ENCODE results near the gene KRT85.

Gene KRT85

DNA sequence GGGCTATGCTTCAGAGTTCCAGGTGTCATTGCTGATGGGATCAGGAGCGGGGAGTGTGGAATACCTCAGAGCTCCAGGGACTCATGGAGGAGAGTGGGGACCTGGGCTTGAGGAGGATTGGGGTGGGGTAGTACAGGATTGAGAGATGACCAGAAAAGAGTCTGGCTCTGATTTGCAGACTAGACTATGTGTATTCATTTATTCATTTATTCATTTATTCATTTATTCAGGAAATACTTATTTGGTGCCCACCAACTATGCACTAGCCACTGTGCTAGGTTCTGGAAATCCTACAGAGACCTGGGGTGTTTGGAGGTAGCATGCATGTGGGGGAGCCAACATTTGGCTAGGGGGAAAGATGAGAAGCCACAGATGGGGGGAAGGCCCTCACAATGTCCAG lies 45.2 kb downstream of the KRT85 start:
- ChIA-PET CTCF (interaction anchor here (0.7 to 12.8 kb wide), 5 partner anchors 10 to 549 kb away, joined by 3 to 151 read pairs (median 3); no protein-coding TSS in a partner anchor), POLR2A (interaction anchor here (0.7 kb wide), 1 partner anchor 100 kb away, joined by 3 read pairs; no protein-coding TSS in a partner anchor)
- Histone ChIP-seq H3K4me1 (ENCODE audit: control extremely low read depth in 1 of 4, control insufficient read depth in 4 of 4, insufficient read depth in 4 of 4, low read length in 3 of 4) (no peaks in the 10 kb centered on the region), H3K27me3 (replicated peaks in 2 of 5; ENCODE audit: control insufficient read depth in 4 of 5, insufficient read depth in 5 of 5, low read length in 4 of 5) (peaks cover 2 to 39% (median 15%) of the 10 kb centered on the region in 5 experiments), H3K36me3 (ENCODE audit: control insufficient read depth in 4 of 4, insufficient read depth in 4 of 4, low read length in 3 of 4) (no peaks in the 10 kb centered on the region), H3K27ac (ENCODE audit: insufficient read depth in 1 of 2, low read depth in 1 of 2, low read length in 2 of 2, poor library complexity in 1 of 2, severe bottlenecking in 2 of 2) (no peak overlapping the region), H3K9me3 (ENCODE audit: control extremely low read depth in 1 of 5, control insufficient read depth in 4 of 5, insufficient read depth in 2 of 5, low read depth in 1 of 5, low read length in 4 of 5) (no peaks in the 10 kb centered on the region), H3K4me3 (ENCODE audit: control insufficient read depth in 1 of 7, extremely low read depth in 1 of 7, insufficient read depth in 4 of 7, low read depth in 2 of 7, low read length in 6 of 7) (no peak overlapping the region)
- 100% methylated on average over 1 of the region's 1 CpG for WGBS (ENCODE audit: insufficient coverage)
- no peak for DNase-seq

- Histone ChIP-seq H3K4me1 (ENCODE audit: control extremely low read depth in 1 of 4, control insufficient read depth in 4 of 4, insufficient read depth in 4 of 4, low read length in 3 of 4) (no peaks in the 10 kb centered on the region), H3K4me3 (ENCODE audit: control insufficient read depth in 1 of 7, extremely low read depth in 1 of 7, insufficient read depth in 4 of 7, low read depth in 2 of 7, low read length in 6 of 7) (no peak overlapping the region), H3K36me3 (ENCODE audit: control insufficient read depth in 4 of 4, insufficient read depth in 4 of 4, low read length in 3 of 4) (no peaks in the 10 kb centered on the region), H3K9me3 (ENCODE audit: control extremely low read depth in 1 of 5, control insufficient read depth in 4 of 5, insufficient read depth in 2 of 5, low read depth in 1 of 5, low read length in 4 of 5) (no peaks in the 10 kb centered on the region), H3K27ac (ENCODE audit: insufficient read depth in 1 of 2, low read depth in 1 of 2, low read length in 2 of 2, poor library complexity in 1 of 2, severe bottlenecking in 2 of 2) (no peak overlapping the region), H3K27me3 (replicated peaks in 2 of 5; ENCODE audit: control insufficient read depth in 4 of 5, insufficient read depth in 5 of 5, low read length in 4 of 5) (peaks cover 2 to 39% (median 15%) of the 10 kb centered on the region in 5 experiments)
- DNase-seq: no peak
- POLR2A ChIA-PET: no interaction called here
- CTCF ChIA-PET: interaction anchor here (0.7 to 12.8 kb wide), 4 partner anchors 12 to 549 kb away, joined by 3 to 151 read pairs (median 4); no protein-coding TSS in a partner anchor
- 82% methylated on average over 4 of the region's 4 CpGs for WGBS (ENCODE audit: insufficient coverage)
Observed at GRCh38 chr12:52321418-52321817, 45.9 kb downstream of the KRT85 start.

DNA sequence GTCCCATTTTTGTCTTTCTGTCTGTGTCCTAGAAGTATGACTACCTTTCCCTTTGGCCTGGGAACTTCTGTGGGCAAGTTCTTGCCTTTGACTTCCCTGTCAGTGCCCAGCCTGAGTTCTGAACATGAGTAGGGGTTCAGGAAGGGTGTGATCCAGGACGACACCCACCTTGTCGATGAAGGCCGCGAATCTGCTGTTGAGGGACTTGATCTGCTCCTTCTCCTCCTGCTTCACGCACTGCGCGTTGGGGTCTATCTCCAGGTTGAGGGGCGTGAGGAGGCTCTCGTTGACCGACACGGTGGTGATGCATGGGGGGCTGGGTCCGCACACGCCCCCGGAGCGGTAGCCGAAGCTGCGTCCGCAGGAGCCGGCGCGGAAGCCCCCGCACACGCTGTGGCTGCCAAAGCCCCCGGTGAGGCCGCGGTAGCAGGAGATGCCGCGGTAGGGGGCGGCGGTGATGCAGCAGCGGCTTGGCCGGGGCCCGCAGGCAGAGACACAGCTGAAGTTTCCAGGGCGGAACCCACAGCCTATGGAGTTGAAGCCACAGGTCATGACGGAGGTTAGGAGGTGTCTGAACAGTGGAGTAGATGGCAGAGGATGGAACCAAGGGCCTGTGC lies 46.4 kb downstream of the KRT85 start, which contains the start of gene KRT83:
KRT83 (minus strand) TSS at position 615 of the 617 bp plus-strand sequence; CDS start at position 552, 63 bp downstream.
- no peaks in the 10 kb centered on the region for H3K36me3 ChIP-seq (ENCODE audit: control insufficient read depth in 4 of 4, insufficient read depth in 4 of 4, low read length in 3 of 4)
- H3K27ac ChIP-seq (ENCODE audit: insufficient read depth in 1 of 2, low read depth in 1 of 2, low read length in 2 of 2, poor library complexity in 1 of 2, severe bottlenecking in 2 of 2): no peak within 1 kb of the TSS
- DNase-seq: no peak
- H3K27me3 ChIP-seq (replicated peaks in 2 of 5; ENCODE audit: control insufficient read depth in 4 of 5, insufficient read depth in 5 of 5, low read length in 4 of 5): peaks cover 2 to 39% (median 15%) of the 10 kb centered on the region in 5 experiments
- ChIA-PET POLR2A (no interaction called here), CTCF (interaction anchor here (1.6 to 12.8 kb wide), 2 partner anchors 12 to 54 kb away, joined by 4 to 151 read pairs; no protein-coding TSS in a partner anchor)
- no peaks in the 10 kb centered on the region for H3K9me3 ChIP-seq (ENCODE audit: control extremely low read depth in 1 of 5, control insufficient read depth in 4 of 5, insufficient read depth in 2 of 5, low read depth in 1 of 5, low read length in 4 of 5)
- WGBS (ENCODE audit: insufficient coverage): 79% methylated on average over 31 of the region's 35 CpGs
- H3K4me1 ChIP-seq (ENCODE audit: control extremely low read depth in 1 of 4, control insufficient read depth in 4 of 4, insufficient read depth in 4 of 4, low read length in 3 of 4): no peaks in the 10 kb centered on the region
- no peak within 1 kb of the TSS for H3K4me3 ChIP-seq (ENCODE audit: control insufficient read depth in 1 of 7, extremely low read depth in 1 of 7, insufficient read depth in 4 of 7, low read depth in 2 of 7, low read length in 6 of 7)

DNA sequence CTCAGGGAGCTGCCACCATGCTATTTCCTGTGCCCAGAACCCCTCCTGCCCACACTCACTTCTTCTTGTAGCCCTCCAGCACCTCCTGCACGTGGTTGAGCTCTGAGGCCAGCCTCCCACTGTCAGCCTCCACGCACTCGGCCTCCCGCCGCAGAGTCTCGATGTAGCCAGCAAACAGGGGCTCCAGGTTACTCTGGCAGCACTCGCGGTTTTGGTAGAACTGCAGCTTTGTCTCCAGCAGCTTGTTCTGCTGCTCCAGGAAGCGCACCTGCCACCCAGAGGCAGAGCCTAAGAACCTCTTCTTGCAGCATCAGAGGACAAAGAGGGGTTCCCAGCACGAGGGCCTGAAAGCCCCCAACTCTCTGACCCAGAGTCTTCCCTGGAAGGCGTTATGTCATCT lies 48.2 kb downstream of the KRT85 start:
- H3K9me3 ChIP-seq (ENCODE audit: control extremely low read depth in 1 of 5, control insufficient read depth in 4 of 5, insufficient read depth in 2 of 5, low read depth in 1 of 5, low read length in 4 of 5): no peaks in the 10 kb centered on the region
- ChIA-PET CTCF (interaction anchor here (0.9 to 12.8 kb wide), 15 partner anchors 9 to 105 kb away, joined by 3 to 151 read pairs (median 4); no protein-coding TSS in a partner anchor), POLR2A (no interaction called here)
- peak; percentile 16 to 66 (median 61) for DNase-seq
- no peaks in the 10 kb centered on the region for H3K4me1 ChIP-seq (ENCODE audit: control extremely low read depth in 1 of 4, control insufficient read depth in 4 of 4, insufficient read depth in 4 of 4, low read length in 3 of 4)
- WGBS (ENCODE audit: insufficient coverage): 77% methylated on average over 10 of the region's 11 CpGs
- peaks cover 2 to 41% (median 12%) of the 10 kb centered on the region in 5 experiments for H3K27me3 ChIP-seq (replicated peaks in 2 of 5; ENCODE audit: control insufficient read depth in 4 of 5, insufficient read depth in 5 of 5, low read length in 4 of 5)
- no peak overlapping the region for H3K27ac ChIP-seq (ENCODE audit: insufficient read depth in 1 of 2, low read depth in 1 of 2, low read length in 2 of 2, poor library complexity in 1 of 2, severe bottlenecking in 2 of 2)
- H3K4me3 ChIP-seq (ENCODE audit: control insufficient read depth in 1 of 7, extremely low read depth in 1 of 7, insufficient read depth in 4 of 7, low read depth in 2 of 7, low read length in 6 of 7): no peak overlapping the region
- no peaks in the 10 kb centered on the region for H3K36me3 ChIP-seq (ENCODE audit: control insufficient read depth in 4 of 4, insufficient read depth in 4 of 4, low read length in 3 of 4)

- ChIA-PET CTCF (interaction anchor here (0.7 to 12.8 kb wide), 16 partner anchors 9 to 105 kb away, joined by 3 to 151 read pairs (median 4); no protein-coding TSS in a partner anchor), POLR2A (no interaction called here)
- H3K4me1 ChIP-seq (ENCODE audit: control extremely low read depth in 1 of 4, control insufficient read depth in 4 of 4, insufficient read depth in 4 of 4, low read length in 3 of 4): no peaks in the 10 kb centered on the region
- H3K36me3 ChIP-seq (ENCODE audit: control insufficient read depth in 4 of 4, insufficient read depth in 4 of 4, low read length in 3 of 4): no peaks in the 10 kb centered on the region
- H3K9me3 ChIP-seq (ENCODE audit: control extremely low read depth in 1 of 5, control insufficient read depth in 4 of 5, insufficient read depth in 2 of 5, low read depth in 1 of 5, low read length in 4 of 5): no peaks in the 10 kb centered on the region
- no peak for DNase-seq
- 100% methylated on average over 4 of the region's 11 CpGs for WGBS (ENCODE audit: insufficient coverage)
- no peak overlapping the region for H3K4me3 ChIP-seq (ENCODE audit: control insufficient read depth in 1 of 7, extremely low read depth in 1 of 7, insufficient read depth in 4 of 7, low read depth in 2 of 7, low read length in 6 of 7)
- no peak overlapping the region for H3K27ac ChIP-seq (ENCODE audit: insufficient read depth in 1 of 2, low read depth in 1 of 2, low read length in 2 of 2, poor library complexity in 1 of 2, severe bottlenecking in 2 of 2)
- H3K27me3 ChIP-seq (replicated peaks in 2 of 5; ENCODE audit: control insufficient read depth in 4 of 5, insufficient read depth in 5 of 5, low read length in 4 of 5): peaks cover 2 to 45% (median 12%) of the 10 kb centered on the region in 5 experiments
Observed at GRCh38 chr12:52318241-52318990, 48.9 kb downstream of the KRT85 start.

DNA sequence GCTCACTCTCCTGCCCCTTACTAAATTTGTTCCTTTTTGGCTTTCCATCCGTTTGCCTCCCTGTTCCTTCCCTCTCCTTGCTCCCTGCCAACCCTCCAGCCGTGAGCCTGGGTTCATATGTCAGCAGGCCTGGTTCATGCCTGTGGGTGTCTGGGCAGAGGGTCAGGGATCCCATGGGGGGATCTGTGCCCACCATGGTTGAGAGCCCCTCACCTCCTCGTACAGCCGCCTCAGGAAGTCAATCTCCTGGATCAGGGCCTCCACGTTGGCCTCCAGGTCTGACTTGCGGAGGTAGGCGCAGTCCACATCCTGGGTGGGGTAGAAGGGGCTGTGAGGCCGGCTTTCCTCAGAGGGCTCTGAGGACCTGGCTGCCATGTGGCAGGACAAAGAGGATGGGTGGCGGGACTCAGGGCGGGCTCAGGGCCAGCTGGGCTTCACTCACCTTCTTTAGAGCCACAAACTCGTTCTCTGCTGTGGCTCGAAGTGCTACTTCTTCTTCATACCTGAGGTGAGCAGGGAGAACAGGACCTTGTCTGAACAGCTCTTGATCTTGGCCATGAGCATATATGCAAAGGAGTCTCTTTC lies 49.7 kb downstream of the KRT85 start:
- Histone ChIP-seq H3K9me3 (ENCODE audit: control extremely low read depth in 1 of 5, control insufficient read depth in 4 of 5, insufficient read depth in 2 of 5, low read depth in 1 of 5, low read length in 4 of 5) (no peaks in the 10 kb centered on the region), H3K4me1 (ENCODE audit: control extremely low read depth in 1 of 4, control insufficient read depth in 4 of 4, insufficient read depth in 4 of 4, low read length in 3 of 4) (no peaks in the 10 kb centered on the region), H3K36me3 (ENCODE audit: control insufficient read depth in 4 of 4, insufficient read depth in 4 of 4, low read length in 3 of 4) (no peaks in the 10 kb centered on the region), H3K27me3 (replicated peaks in 2 of 5; ENCODE audit: control insufficient read depth in 4 of 5, insufficient read depth in 5 of 5, low read length in 4 of 5) (peaks cover 0 to 42% (median 13%) of the 10 kb centered on the region in 5 experiments), H3K4me3 (ENCODE audit: control insufficient read depth in 1 of 7, extremely low read depth in 1 of 7, insufficient read depth in 4 of 7, low read depth in 2 of 7, low read length in 6 of 7) (no peak overlapping the region), H3K27ac (ENCODE audit: insufficient read depth in 1 of 2, low read depth in 1 of 2, low read length in 2 of 2, poor library complexity in 1 of 2, severe bottlenecking in 2 of 2) (no peak overlapping the region)
- DNase-seq: no peak
- ChIA-PET POLR2A (no interaction called here), CTCF (interaction anchor here (0.7 to 12.8 kb wide), 9 partner anchors 9 to 69 kb away, joined by 3 to 151 read pairs (median 4); no protein-coding TSS in a partner anchor)
- WGBS (ENCODE audit: insufficient coverage): 94% methylated on average over 8 of the region's 12 CpGs

All from common myeloid progenitor, CD34-positive (primary cell).